ENCODE data around the gene ISCA1. TPM values are rescaled to one million over a fixed set of nuclear protein-coding genes. Genes with fewer than 3 reads are reported as not detected.

The ISCA1 gene
- total RNA-seq, 1 donor from 2014 or later, result 21.3 TPM

DNA sequence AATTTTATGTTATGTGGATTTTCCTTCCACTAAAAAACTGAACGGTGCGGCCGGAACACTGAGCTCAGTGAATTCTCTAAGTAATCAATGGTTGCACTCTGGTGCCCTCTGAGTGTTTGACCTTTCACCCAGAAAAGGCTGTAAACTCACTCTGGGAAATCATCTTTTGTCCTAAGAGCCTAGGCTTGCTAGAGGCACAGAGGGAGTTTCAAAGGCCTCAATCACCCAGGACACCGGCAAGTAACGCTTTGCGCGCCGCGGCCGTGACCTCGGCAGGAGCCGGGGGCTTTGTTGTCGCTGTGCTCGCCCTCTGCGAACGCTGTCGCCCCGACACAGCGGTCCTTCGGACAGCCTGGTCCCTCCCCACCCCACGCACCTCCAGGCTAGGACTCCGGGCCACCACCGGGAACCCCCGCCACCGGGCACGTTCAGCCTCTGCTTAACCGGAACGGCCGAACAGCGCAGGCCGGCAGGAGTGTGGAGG, 703 bp downstream of the ISCA1 start:
- DNase-seq (ENCODE audit: low read depth) (peak; percentile 26), FAIRE-seq (no peak)
- Histone ChIP-seq H3K4me3 (ENCODE audit: low read depth, low read length) (peak overlapping the region; percentile 61), H3K27me3 (ENCODE audit: control insufficient read depth, insufficient read depth, low read length) (no peaks in the 10 kb centered on the region), H3K36me3 (ENCODE audit: control insufficient read depth, insufficient read depth, low read length) (peaks cover 2% of the 10 kb centered on the region)
- TF ChIP-seq, protein P1, sequence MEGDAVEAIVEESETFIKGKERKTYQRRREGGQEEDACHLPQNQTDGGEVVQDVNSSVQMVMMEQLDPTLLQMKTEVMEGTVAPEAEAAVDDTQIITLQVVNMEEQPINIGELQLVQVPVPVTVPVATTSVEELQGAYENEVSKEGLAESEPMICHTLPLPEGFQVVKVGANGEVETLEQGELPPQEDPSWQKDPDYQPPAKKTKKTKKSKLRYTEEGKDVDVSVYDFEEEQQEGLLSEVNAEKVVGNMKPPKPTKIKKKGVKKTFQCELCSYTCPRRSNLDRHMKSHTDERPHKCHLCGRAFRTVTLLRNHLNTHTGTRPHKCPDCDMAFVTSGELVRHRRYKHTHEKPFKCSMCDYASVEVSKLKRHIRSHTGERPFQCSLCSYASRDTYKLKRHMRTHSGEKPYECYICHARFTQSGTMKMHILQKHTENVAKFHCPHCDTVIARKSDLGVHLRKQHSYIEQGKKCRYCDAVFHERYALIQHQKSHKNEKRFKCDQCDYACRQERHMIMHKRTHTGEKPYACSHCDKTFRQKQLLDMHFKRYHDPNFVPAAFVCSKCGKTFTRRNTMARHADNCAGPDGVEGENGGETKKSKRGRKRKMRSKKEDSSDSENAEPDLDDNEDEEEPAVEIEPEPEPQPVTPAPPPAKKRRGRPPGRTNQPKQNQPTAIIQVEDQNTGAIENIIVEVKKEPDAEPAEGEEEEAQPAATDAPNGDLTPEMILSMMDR (IDR thresholded peaks at IDR 0.05; ENCODE audit: insufficient read depth, low read length, severe bottlenecking), result no peak

DNA sequence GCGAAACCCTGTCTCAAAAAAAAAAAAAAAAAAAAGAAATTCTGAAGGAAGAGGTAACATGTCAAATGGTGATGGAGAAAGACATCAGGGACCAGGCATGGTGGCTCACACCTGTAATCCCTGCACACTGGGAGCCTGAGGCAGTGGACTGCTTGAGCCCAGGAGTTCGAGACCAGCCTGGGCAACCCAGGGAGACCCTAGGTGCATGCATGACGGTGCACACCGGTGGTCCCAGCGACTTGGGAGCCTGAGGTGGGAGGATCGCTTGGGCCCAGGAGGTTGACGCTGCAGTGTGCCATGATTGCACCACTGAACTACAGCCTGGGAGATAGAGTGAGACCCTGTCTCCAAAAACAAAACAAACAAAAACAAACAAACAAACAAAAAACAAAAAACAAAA, 1.8 kb downstream of the ISCA1 start:
- Histone ChIP-seq H3K4me3 (ENCODE audit: low read depth, low read length) (no peak overlapping the region), H3K36me3 (ENCODE audit: control insufficient read depth, insufficient read depth, low read length) (peaks cover 2% of the 10 kb centered on the region), H3K27me3 (ENCODE audit: control insufficient read depth, insufficient read depth, low read length) (no peaks in the 10 kb centered on the region)
- TF ChIP-seq, protein P1 (IDR thresholded peaks at IDR 0.05; ENCODE audit: insufficient read depth, low read length, severe bottlenecking), result no peak
- FAIRE-seq, result no peak
- DNase-seq (ENCODE audit: low read depth), result no peak

DNA sequence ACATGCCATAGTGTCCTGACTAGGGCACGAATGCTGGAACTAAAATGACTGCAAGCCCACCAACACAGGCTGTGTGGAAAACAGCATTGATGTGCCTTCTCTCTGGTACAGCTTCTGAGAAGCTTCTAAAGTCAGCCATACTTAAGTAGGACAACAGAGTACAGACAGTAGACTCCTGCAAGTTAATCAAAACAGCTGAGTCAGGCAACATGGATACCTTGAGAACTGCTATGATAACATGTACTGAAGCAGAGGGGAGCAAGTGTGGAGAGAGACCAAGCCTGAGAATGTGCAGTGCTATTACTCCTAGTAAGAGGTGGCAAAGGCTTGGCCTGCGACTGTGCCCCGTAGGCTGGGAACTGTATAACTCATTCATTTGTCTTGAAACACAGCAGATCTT, 2.5 kb downstream of the ISCA1 start:
- no peak for FAIRE-seq
- Histone ChIP-seq H3K36me3 (ENCODE audit: control insufficient read depth, insufficient read depth, low read length) (peaks cover 2% of the 10 kb centered on the region), H3K27me3 (ENCODE audit: control insufficient read depth, insufficient read depth, low read length) (no peaks in the 10 kb centered on the region), H3K4me3 (ENCODE audit: low read depth, low read length) (no peak overlapping the region)
- DNase-seq (ENCODE audit: low read depth), result no peak
- TF ChIP-seq, protein P1 (IDR thresholded peaks at IDR 0.05; ENCODE audit: insufficient read depth, low read length, severe bottlenecking), result no peak

DNA sequence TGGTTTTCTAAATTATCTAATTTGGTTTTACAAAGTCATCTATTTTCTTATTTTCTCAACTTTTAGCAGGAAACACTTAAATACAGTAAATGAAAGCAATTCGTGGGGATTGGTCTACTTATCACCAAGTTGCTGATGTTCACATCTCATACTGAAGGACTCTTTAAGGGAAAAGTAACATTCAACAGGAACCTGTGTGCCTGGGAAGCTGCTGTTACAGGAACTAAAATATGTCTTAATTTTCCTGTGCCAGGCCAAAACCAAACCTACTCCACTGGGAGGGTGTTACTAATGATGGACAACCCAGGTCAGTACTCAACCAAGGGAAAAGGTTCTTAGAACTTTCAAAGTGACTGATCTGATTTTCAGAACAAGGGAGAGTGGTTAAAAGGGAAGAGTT, 5.3 kb downstream of the ISCA1 start:
- Histone ChIP-seq H3K36me3 (ENCODE audit: control insufficient read depth, insufficient read depth, low read length) (peaks cover 2% of the 10 kb centered on the region), H3K27me3 (ENCODE audit: control insufficient read depth, insufficient read depth, low read length) (no peaks in the 10 kb centered on the region), H3K4me3 (ENCODE audit: low read depth, low read length) (no peak overlapping the region)
- TF ChIP-seq, protein P1 (IDR thresholded peaks at IDR 0.05; ENCODE audit: insufficient read depth, low read length, severe bottlenecking), result no peak
- no peak for FAIRE-seq
- no peak for DNase-seq (ENCODE audit: low read depth)

DNA sequence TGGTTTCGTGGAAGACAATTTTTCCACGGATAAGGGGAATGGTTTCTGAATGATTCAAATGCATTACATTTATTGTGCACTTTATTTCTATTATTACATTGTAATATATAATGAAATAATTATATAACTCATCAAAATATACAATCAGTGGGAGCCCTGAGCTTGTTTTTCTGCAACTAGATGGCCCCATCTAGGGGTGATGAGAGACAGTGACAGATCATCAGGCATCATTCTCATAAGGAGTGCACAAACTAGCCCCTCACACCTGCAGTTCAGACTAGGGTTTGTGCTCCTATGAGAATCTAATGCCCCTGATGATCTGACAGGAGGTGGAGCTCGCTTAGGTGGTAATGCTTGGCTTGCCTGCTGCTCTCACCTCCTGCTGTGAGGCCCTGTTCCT, 6.4 kb downstream of the ISCA1 start:
- peaks cover 2% of the 10 kb centered on the region for H3K36me3 ChIP-seq (ENCODE audit: control insufficient read depth, insufficient read depth, low read length)
- H3K27me3 ChIP-seq (ENCODE audit: control insufficient read depth, insufficient read depth, low read length), result no peaks in the 10 kb centered on the region
- DNase-seq (ENCODE audit: low read depth) (no peak), FAIRE-seq (no peak)
- TF ChIP-seq, protein P1 (IDR thresholded peaks at IDR 0.05; ENCODE audit: insufficient read depth, low read length, severe bottlenecking), result no peak
- H3K4me3 ChIP-seq (ENCODE audit: low read depth, low read length), result no peak overlapping the region
